ELR (cell line): Measurements from ENCODE around the gene ZBTB47.

Source experiments
- DNase-seq: peaks from one replicate; pipeline ENCODE4 v3.0.0-alpha.2; 2015; ENCODE audit warnings: low read depth

ZBTB47 gene

DNA sequence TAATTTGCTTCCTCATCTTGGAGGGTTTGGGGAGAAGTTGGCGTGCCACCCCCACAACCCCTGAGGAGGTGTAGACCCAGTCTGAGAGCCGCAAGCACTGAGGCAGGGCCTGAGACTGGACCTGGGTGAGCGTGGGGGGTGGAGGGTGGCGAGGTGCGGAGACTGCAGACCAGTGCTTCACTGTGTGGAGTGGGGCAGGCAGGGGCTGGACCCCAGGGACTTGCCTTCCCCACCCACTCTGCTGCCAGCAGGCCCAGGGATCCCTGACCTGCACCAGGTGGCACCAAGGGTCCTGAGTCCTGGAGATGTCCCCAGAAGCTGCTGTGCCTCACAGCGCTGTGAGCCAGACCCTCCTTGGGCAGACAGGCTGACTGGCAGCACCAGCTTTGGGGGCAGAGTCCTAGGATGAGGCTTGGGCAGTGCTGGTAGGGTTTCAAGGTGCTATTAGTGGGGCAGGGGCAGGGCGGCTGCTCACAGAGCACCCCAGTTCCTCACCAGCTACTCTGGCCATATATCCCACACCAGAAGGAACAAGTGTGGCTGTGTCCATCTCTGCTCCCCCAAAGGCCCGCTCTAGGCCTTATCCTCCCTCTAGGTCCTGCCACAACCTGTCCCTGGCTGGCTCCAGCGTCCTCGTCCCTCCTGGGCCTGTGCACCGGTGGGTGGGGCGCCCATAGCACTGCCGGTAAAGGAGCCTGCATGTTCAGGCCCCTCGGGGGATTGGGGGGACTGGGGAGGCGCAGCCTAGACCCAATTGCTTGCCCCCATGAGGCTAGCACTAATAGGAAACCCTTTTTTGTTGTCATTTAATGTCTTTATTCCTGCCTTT, 11.8 kb downstream of the ZBTB47 start:
- DNase-seq = no peak

DNA sequence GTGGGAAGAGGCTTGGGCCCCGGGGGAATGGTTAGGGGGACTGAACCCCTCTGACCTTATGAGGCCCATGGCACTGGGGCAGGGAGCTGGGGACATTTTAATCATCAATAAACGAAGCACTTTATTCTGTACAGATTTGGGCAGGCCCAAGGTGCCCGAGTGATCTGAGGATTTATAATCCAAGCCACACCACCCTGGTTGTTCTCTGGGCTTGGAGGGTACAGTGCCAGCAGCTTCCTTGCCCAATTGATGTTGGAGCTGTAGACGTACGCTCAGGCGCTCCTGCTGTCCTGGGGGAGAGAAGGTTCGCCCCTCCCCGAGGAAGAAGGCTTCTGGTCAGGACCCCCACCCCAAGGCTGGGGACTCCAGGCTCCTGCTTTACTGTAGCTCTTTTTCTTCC, 12.5 kb downstream of the ZBTB47 start:
- DNase-seq = no peak

DNA sequence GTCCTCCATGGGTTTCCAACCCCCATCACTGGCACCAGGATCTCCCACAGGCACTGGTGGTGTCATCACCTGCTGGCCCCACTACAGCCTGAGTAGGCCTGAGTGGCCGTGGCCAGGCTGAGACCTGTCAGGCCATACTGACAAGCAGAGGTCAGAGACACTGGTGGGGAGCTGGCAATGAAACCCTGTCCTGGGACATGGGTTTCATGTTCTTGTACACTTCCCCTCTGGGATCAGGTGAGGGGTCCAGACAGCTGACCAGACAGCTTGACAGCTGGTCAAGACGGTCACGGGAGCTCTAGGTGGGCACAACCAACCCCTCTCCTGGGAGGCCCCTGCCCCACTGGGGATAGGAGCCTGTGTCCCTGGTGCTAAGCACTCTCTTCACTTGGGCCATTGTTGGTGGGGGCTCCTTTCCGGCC, 13.1 kb downstream of the ZBTB47 start:
- DNase-seq = no peak

DNA sequence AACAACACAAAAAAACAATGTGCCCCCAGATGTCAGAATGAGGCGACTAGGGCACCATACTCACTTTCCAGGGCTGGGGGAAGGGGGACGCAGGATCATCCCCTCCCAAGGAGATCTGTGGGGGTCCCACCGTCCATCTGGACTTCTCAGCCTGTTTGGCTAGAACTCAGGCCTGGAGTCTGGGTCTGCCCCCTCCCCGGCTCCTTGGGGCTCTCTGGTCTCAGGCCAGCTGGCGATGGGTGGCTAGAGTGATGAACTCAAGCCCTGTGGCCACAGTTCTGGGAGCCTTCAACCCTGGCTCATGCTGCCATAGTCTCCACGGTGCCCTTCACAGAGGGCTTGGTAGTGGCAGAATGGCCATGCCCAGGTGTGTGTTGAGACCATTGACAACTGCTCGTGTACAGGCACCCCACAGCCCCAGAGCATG, 13.6 kb downstream of the ZBTB47 start:
- no peak for DNase-seq

DNA sequence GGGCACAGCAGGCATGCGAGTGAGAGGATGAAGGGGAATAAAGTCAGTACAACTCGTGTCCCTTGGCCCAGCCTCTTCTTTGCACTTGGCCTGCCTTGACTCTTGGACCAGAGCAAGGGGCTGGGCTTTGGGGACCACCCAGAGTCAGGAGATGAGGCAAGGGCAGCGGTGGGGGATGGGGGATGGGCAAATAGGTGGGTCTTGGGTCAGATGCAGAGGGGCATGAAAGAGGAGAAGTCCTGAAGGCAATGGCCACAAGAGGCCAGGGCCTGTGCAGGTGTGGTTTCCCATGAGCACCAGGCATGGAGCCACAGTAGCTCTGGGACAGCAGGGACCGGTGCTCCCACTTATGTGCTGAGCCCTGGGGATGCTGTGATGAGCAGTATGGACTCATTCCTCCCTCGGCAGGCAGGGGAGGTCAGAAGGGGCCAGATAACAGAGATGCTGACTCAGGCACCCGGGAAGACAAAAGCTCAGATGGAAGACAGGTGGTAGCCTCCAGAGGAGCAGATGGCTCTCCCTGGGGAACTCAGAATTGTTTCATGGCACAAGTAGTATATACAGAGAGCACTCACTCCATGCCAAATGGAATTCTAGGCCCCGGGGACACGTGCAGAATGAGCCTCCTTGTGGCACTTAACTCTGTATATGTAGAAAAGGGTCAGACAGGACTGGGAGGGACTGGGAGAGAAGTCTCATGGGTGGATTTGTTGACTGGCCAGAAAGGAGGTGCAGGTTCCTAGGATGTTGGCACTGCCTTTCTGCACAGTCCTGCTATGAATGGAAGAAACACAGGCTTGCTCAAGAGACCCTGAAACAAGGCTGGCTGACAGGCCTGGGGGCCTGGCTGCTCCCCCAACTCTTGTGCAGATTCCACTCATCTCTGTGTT, 14.3 kb downstream of the ZBTB47 start:
- DNase-seq = no peak

DNA sequence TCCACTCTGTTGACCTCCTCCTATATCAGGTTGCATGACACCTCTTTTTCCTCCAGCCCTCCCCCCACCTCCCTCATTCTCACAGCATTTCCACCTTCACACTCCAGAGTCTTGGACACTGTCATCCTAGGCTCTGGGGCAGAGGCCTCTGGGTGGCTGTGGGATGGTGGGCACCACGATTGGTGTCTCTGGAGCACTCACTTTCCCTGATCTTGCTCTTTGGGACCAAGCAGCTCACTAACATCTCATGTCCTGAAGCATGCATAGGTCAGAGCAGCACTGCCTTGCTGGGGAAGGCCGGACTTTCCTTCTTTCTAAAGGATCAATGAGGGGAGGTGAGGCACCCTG, 14.9 kb downstream of the ZBTB47 start:
- no peak for DNase-seq

DNA sequence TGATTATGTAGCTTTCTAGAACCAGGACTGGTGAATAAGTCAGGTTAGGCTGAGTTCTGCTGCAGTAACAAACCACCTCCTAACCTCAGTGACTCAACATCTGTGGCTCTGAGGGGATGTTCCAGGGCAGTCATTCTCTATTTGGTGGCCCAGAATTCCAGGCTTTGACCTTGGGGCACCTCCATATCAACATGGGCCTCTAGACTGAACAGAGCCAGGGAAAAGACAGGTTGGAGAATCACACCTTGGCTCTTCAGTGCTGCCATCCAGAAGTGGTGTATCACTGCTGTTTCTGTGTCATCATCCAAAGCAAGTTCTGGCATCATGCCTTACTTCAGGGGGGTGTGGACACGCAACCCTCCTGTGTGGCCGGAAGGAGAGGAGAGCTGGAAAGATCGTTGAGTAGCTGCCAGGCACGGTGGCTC, 15.3 kb downstream of the ZBTB47 start:
- DNase-seq = no peak

DNA sequence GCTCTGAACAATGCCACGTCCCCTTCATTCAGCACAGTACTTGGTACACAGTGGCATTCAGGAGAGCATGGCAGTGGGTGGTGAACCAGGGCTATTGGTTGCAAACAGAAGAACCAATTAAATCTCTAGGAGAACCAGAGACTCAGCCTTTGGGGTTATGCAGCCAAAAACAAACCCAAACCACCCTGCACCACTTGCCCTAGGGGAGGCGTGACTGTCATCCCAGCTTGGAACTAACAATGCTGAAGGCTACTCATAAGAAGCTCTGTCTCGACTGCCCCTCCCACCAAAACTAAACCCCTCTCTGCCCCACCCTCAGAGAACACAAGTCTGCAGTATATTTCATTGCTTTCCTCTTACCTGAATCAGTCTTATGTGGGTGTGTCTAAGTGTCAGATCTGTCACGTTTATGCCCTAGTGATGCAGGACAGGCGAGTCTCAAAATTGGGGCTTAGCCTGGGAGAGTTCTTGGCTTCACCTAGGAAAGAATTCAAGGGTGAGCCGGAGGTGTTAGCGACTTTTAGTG, 16.6 kb downstream of the ZBTB47 start:
- DNase-seq = no peak

DNA sequence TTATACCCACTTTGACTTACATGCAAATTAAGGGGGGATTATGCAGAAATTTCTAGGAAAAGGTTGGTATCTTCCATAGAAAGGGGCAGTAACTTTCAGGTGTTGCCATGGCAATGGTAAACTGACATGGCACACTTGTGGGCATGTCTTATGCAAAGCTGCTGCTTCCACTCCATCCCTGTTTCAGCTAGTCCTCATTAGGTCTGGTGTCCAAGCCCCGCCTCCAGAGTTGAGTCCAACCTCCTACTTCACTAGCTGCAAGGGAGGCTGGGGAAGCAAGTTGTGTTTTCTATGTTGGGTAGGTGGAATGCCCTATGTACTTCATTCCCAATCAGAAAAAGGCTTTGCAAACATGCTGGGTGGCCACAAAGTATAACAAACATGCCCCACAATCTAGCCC, 17.2 kb downstream of the ZBTB47 start:
- DNase-seq = no peak

DNA sequence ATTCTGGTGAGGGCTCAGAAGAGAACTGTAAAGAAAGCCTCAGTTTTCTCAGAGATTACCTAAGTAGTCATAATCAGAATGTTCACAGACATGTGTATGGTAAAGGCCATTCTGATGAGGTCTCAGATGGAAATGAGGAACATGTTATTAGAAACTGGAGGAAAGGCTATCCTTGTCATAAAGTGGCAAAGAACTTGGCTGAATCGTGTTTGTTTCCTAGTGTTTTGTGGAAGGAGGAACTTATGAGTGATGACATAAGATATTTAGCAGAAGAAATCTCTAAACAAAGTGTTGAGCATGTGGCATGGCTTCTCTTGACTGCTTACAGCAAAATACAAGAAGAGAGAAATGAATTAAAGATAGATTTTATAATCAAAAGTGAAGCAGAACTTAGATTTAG, 19.0 kb downstream of the ZBTB47 start:
- no peak for DNase-seq

DNA sequence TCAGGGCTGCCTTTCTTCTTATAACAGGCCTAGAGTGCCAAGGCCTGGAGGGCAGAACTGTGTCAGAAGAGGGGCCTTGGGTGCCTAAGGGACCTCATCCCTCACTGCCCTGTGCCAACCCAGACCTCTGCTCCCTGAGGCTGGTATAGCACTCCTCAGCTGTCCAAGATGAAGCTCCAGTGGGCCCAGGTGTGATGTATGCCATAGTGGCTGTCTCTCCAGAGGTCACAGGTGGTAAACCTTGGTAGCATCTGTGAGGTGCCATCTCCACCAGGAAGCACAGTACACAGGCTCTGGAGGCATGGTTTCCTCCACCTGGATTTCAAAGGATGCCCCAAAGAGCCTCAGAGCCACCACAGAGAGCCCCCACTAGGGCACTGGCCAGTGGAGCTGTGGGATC, 19.6 kb downstream of the ZBTB47 start:
- no peak for DNase-seq

DNA sequence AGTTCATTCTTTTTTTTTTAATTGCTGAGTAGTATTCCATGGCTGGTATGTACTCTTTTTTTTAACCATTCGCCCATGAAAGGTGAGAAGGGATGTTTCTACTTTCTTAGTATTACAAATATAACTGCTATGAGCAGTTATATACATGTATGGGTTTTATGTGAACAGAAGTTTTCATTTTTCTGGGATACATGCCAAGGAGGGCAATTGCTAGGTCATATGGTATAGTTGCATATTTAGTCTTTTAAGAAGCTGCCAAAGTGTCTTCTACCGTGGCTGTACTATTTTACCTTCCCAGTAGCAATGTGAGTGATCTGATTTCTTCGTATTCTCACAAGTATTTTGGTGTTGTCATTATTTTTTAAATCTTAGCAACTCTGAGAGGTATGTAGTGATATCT, 20.6 kb downstream of the ZBTB47 start:
- no peak for DNase-seq

DNA sequence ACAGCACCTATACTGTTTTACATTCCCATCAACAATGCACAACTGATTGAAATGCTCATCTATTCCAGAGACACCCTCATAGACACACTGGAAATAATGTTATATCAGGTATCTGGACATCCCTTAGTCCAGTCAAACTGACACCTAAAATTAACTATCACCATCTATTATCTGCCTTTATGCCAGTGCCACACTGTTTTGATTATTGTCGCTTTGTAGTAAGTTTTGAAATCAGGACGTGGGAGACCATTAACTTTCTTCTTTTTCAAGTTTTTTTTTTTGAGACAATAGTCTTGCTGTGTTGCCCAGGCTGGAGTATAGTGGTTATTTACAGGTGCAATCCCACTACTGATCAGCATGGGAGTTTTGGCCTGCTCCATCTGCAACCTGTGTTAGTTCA, 22.4 kb downstream of the ZBTB47 start:
- DNase-seq = no peak

DNA sequence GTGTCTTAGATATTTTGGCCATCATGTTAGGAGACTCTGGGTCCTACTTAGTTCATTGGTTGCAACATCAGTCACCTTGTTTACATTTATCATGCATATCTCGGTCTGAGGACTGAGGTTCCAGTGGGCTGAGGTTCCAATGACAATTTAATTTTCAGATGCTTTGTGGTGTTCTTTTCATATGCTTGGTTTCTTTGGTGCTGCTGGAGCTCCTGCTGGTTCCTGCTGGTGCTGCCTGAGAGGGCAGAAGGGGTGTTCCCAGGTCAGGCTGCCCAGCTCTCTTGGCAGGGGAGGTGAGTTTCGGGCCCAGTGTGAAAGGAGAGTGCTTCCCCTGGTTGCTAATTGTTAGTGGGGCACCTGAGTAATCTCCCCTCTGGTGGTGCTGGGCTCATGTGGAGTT, 24.9 kb downstream of the ZBTB47 start:
- DNase-seq = no peak

DNA sequence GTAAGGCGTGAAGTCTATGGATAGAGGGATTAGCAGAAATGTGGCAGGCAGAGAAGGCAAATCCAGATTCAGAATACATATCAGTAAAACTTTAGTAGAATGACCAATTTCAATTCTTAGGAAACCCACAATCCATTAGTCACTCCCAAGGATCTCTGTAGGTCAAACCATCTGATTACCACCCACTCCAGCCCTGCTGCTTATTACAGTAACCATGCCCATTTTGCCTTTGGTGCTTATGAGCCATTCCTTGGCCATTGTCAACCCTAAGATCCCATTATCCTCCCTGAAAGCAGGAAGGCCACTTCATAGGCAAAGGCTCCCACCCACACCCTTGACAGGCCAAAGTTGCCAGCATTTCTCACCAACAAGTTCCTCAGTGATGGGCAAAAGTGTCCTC, 26.8 kb downstream of the ZBTB47 start:
- peak; percentile 54 for DNase-seq

DNA sequence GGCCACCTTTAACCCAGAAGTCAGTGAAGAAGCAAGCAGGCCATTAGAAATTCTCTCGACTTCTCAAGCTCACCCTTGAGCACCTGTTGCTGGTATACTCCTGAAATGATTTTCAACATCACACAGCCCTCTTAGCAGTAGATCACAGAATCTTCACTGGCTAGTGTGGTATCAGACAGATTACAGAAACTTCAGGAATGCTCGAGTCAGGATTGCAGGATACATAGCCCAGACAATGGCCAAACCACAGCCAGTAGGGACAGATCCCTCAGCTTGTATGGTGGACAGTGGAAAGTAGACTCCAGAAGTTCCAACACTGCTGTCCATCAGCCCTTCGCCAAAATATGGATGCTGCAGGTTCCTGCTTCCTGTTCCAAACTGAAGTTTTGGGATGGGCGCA, 27.3 kb downstream of the ZBTB47 start:
- no peak for DNase-seq

DNA sequence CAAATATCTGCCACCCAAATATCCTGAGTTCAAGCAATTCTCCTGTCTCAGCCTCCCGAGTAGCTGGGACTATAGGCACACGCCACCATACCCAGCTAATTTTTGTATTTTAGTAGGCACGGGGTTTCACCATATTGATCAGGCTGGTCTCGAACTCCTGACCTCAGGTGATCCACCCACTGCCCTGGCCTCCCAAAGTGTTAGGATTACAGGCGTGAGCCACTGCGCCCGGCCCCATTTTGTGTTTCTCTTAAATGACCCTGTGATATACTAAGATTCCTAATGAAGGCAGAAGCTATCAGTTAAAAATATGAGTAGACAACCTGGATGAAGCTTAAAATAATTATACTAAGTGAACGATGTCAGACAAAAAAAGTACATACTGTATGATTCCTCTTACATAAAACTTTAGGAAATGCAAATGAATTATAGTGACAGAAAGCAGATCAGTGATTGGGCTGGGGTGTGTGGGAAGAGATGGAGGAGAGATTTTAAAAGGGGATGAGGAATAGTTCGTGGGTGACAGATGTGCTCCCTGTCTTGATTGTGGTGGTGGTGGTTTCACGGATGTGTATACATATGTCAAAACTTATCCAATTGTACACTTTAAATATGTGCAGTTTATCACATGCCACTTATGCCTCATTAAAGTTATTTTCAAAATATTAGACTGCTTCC, 28.0 kb downstream of the ZBTB47 start:
- DNase-seq = no peak

DNA sequence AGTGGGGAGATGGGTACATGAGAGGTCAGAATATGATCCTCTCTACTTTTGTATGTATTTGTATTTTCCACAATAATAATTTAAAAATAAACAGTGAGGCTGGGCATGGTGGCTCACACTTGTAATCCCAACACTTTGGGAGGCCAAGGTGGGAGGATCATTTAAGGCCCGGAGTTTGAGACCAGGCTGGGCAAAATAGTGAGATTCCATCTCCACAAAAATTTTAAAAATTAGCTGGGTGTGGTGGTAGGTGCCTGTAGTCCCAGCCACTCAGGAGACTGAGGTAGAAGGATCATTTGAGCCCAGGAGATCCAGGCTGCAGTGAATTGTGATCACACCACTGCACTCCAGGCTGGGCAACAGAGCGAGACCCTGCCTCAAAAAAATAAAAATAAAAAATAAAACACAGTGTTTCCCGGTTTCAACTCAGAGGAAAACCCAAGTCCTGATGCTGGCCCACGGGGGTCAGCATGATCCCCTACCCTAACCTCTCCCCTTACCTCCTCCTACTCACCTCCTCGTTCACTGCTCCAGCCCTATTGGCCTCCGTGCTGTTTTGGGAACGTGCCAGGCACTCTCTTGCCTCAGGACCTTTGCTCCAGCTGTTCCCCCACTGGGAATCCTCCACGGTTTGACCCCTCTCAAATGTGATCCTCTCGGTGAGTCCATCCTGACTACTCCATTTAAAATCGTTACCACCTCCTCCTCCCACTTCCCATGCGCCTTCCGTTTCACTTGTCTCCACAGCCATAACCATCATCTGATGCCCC, 29.0 kb downstream of the ZBTB47 start:
- no peak for DNase-seq

DNA sequence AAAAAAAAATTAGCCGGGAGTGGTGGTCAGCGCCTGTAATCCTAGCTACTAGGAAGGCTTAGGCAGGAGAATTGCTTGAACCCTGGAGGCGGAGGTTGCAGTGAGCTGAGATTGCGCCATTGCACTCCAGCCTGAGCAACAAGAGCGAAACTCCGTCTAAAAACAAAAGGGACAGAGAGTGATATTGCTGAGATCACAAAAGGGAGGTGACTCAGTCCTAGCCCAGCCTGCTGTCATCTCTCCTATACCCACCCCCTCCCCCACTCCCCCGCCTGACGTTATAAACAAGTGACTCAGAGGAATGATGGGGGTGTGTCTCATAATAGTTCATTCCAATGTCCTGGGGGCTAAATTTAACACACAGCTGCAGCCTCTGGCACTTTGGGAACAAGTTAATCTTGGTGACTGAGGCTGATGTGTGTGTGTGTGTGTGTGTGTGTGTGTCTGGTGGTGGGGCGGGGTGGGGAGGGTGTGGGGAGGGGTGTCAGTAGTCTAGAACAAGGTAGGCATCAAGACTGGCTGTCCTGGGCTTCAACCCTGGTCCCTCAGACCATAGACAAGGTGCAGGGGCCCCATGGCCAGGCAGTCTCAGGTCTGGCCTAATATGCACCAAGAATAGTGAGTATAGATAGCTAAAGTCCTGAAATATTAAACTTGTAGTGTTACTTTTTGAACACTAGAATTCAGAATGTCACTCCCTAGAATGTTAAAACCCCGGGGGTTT, 30.5 kb downstream of the ZBTB47 start:
- DNase-seq = peak; percentile 97

DNA sequence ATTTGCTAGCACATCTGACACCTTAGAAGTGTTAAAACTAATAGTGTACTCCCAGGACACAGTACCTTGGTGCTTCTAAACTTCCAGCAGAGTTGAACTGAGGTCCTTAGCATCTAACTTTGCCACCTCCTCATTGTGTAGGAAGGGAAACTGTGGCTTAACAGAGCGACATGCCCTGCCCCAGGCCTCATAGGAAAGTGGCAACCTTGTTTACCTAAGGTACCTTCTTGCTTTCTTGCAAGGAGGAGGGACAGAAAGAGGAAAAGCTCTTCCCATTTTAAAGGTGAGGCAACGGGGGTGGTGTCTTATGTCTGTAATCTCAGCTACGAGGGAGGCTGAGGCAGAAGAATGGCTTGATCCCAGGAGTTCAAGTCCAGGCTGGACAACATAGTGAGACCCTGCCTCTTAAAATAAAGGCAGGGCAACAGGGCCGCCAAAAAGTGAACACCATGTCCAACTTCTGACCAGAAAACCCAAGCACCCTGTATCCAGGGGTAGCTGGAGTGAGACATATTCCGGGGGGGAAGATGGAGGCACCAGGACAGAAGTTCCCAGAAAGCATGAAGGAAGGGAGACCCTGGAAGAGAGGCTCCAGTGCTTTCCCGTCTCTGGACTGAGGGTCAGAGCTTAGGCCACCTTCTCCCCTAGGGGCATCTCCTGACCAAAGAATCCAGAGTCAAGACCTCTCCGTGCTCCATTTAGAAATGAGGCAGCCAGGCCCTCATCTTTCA, 31.3 kb downstream of the ZBTB47 start:
- DNase-seq = no peak
